Measurements from ENCODE around the gene ERVW-1. TPM values are rescaled to one million over a fixed set of nuclear protein-coding genes. Genes with fewer than 3 reads are reported as not detected.

The ERVW-1 gene
- total and polyA plus RNA-seq, 2 of the 13 experiments (the other 11 are each of a cell fraction or from before 2014, with no cell fraction given), result not detected

DNA sequence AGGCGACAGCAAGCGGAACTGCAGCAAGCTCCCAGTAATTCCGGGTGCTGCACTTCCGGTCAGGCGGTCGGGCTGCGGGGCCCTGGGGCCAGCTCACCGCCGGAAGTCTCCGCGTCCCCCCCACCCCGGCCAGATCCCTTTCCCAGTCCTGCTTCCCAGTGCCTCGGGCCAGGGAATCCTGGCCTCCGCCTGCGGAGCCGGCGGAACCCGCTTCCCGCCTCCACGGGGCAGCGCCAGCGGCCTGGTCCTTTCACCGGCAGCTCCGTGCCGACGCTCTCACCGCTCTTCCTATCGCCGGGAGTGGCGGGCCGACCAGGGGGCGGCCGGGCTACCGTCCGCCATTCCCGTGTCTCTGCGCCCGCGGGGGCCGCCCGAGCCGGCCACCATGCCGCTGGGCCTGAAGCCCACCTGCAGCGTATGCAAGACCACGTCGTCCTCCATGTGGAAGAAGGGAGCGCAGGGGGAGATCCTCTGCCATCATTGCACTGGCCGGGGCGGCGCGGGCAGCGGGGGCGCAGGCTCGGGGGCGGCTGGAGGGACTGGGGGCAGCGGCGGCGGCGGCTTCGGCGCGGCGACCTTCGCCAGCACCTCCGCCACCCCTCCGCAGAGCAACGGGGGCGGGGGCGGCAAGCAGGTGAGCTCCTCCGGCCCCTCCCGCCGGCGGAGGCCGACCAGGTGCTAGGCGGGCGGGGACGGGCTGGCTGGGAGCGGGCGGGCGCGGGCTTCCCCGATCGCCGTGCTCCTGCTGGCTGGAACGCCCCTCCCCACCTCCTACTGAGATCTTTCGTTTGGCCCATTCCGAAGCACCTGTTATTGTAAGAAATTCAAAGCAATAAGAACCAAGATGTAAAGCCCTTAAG, 30.2 kb downstream of the ERVW-1 start, which contains the start of gene GATAD1 (continued):
- TF ChIP-seq CREB1 (IDR thresholded peaks at IDR 0.05) (no peak), CREB1 (CRISPR knock-in tag; IDR thresholded peaks at IDR 0.05) (no peak), ZNF232 (CRISPR knock-in tag; IDR thresholded peaks at IDR 0.05; ENCODE audit: borderline replicate concordance) (peak; percentile 75; the same call in 1 of the 2 replicates), XRCC5 (optimal IDR thresholded peaks at IDR 0.05; ENCODE audit: low read length) (peak; percentile 68), PTBP1 (IDR thresholded peaks at IDR 0.05; ENCODE audit: low read depth, low read length, poor library complexity, severe bottlenecking) (peak; percentile 37), ZNF564 (CRISPR knock-in tag; IDR thresholded peaks at IDR 0.05) (no peak; the same call in none of the 2 replicates), ERF (CRISPR knock-in tag; IDR thresholded peaks at IDR 0.05) (peak; percentile 91), IRX3 (CRISPR knock-in tag; IDR thresholded peaks at IDR 0.05; ENCODE audit: borderline replicate concordance, low read depth) (0 out of 2 replicates have a peak, but pooled peaks have one; percentile 55), CBX1 (IDR thresholded peaks at IDR 0.05; ENCODE audit: low read depth) (no peak), ZNF674 (CRISPR knock-in tag; IDR thresholded peaks at IDR 0.05; ENCODE audit: low read depth) (0 out of 2 replicates have a peak, but pooled peaks have one; percentile 44), DNMT3B (CRISPR knock-in tag; conservative IDR thresholded peaks at IDR 0.05) (no peak)
- TF ChIP-seq, protein P1, sequence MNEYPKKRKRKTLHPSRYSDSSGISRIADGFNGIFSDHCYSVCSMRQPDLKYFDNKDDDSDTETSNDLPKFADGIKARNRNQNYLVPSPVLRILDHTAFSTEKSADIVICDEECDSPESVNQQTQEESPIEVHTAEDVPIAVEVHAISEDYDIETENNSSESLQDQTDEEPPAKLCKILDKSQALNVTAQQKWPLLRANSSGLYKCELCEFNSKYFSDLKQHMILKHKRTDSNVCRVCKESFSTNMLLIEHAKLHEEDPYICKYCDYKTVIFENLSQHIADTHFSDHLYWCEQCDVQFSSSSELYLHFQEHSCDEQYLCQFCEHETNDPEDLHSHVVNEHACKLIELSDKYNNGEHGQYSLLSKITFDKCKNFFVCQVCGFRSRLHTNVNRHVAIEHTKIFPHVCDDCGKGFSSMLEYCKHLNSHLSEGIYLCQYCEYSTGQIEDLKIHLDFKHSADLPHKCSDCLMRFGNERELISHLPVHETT (CRISPR knock-in tag; conservative IDR thresholded peaks at IDR 0.05), result no peak
- TF ChIP-seq, protein P2, sequence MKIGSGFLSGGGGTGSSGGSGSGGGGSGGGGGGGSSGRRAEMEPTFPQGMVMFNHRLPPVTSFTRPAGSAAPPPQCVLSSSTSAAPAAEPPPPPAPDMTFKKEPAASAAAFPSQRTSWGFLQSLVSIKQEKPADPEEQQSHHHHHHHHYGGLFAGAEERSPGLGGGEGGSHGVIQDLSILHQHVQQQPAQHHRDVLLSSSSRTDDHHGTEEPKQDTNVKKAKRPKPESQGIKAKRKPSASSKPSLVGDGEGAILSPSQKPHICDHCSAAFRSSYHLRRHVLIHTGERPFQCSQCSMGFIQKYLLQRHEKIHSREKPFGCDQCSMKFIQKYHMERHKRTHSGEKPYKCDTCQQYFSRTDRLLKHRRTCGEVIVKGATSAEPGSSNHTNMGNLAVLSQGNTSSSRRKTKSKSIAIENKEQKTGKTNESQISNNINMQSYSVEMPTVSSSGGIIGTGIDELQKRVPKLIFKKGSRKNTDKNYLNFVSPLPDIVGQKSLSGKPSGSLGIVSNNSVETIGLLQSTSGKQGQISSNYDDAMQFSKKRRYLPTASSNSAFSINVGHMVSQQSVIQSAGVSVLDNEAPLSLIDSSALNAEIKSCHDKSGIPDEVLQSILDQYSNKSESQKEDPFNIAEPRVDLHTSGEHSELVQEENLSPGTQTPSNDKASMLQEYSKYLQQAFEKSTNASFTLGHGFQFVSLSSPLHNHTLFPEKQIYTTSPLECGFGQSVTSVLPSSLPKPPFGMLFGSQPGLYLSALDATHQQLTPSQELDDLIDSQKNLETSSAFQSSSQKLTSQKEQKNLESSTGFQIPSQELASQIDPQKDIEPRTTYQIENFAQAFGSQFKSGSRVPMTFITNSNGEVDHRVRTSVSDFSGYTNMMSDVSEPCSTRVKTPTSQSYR (CRISPR knock-in tag; IDR thresholded peaks at IDR 0.05; ENCODE audit: borderline replicate concordance), result peak; percentile 6; the same call in 1 of the 2 replicates
- TF ChIP-seq, protein P3, sequence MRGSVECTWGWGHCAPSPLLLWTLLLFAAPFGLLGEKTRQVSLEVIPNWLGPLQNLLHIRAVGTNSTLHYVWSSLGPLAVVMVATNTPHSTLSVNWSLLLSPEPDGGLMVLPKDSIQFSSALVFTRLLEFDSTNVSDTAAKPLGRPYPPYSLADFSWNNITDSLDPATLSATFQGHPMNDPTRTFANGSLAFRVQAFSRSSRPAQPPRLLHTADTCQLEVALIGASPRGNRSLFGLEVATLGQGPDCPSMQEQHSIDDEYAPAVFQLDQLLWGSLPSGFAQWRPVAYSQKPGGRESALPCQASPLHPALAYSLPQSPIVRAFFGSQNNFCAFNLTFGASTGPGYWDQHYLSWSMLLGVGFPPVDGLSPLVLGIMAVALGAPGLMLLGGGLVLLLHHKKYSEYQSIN (CRISPR knock-in tag; IDR thresholded peaks at IDR 0.05; ENCODE audit: borderline replicate concordance), result no peak
- TF ChIP-seq, protein P4, sequence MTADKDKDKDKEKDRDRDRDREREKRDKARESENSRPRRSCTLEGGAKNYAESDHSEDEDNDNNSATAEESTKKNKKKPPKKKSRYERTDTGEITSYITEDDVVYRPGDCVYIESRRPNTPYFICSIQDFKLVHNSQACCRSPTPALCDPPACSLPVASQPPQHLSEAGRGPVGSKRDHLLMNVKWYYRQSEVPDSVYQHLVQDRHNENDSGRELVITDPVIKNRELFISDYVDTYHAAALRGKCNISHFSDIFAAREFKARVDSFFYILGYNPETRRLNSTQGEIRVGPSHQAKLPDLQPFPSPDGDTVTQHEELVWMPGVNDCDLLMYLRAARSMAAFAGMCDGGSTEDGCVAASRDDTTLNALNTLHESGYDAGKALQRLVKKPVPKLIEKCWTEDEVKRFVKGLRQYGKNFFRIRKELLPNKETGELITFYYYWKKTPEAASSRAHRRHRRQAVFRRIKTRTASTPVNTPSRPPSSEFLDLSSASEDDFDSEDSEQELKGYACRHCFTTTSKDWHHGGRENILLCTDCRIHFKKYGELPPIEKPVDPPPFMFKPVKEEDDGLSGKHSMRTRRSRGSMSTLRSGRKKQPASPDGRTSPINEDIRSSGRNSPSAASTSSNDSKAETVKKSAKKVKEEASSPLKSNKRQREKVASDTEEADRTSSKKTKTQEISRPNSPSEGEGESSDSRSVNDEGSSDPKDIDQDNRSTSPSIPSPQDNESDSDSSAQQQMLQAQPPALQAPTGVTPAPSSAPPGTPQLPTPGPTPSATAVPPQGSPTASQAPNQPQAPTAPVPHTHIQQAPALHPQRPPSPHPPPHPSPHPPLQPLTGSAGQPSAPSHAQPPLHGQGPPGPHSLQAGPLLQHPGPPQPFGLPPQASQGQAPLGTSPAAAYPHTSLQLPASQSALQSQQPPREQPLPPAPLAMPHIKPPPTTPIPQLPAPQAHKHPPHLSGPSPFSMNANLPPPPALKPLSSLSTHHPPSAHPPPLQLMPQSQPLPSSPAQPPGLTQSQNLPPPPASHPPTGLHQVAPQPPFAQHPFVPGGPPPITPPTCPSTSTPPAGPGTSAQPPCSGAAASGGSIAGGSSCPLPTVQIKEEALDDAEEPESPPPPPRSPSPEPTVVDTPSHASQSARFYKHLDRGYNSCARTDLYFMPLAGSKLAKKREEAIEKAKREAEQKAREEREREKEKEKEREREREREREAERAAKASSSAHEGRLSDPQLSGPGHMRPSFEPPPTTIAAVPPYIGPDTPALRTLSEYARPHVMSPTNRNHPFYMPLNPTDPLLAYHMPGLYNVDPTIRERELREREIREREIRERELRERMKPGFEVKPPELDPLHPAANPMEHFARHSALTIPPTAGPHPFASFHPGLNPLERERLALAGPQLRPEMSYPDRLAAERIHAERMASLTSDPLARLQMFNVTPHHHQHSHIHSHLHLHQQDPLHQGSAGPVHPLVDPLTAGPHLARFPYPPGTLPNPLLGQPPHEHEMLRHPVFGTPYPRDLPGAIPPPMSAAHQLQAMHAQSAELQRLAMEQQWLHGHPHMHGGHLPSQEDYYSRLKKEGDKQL (CRISPR knock-in tag; IDR thresholded peaks at IDR 0.05; ENCODE audit: low read depth), result no peak
